Measurements from ENCODE around the gene TBPL2.

TBPL2 gene

DNA sequence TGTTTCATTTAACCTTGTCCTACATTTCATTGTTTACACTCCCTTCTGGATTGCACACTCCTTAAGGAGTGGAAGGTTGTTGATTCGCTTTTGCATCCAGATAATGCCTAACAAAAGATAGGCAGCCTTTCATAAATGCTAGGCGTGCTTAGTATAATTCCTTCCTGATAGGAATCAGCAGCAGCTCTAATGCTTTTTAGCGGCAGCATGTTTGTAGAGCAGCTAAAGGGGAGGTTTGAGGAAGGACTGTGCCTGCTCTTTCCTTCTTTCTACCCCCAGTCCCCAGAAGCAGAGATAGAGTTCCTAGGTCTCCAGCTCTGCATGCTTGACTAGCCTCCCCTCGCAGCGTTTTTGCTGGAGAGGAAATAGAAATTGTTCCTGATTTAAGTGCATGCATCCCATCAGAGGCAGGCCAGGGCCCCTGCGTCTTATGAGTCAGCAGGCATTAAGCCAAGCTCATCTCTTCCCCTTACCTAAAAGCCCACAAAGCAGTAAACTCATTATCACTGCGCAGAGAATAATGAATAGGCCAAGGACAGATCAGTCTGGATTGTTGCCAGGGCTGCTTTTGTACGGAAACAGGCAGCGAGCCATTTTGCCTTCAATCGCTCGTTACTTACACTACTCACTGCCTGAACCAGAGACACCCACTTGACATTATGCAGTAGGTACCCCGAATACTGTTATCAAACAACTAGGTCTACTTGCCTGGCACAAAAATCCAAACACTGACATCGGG, 14.0 kb upstream of the TBPL2 start:
- Mint-ChIP-seq H3K4me3 (peak overlapping the region in 2 of 3 experiments; percentile 9 to 22), H3K27me3 (ENCODE audit: low read depth) (no peaks in the 10 kb centered on the region), H3K9me3 (peaks cover 4% of the 10 kb centered on the region), H3K36me3 (ENCODE audit: low read depth) (no peaks in the 10 kb centered on the region), H3K4me1 (peaks cover 31% of the 10 kb centered on the region), H3K27ac (peak overlapping the region; percentile 61 to 90 (median 87))
- TF ChIP-seq, protein P1, sequence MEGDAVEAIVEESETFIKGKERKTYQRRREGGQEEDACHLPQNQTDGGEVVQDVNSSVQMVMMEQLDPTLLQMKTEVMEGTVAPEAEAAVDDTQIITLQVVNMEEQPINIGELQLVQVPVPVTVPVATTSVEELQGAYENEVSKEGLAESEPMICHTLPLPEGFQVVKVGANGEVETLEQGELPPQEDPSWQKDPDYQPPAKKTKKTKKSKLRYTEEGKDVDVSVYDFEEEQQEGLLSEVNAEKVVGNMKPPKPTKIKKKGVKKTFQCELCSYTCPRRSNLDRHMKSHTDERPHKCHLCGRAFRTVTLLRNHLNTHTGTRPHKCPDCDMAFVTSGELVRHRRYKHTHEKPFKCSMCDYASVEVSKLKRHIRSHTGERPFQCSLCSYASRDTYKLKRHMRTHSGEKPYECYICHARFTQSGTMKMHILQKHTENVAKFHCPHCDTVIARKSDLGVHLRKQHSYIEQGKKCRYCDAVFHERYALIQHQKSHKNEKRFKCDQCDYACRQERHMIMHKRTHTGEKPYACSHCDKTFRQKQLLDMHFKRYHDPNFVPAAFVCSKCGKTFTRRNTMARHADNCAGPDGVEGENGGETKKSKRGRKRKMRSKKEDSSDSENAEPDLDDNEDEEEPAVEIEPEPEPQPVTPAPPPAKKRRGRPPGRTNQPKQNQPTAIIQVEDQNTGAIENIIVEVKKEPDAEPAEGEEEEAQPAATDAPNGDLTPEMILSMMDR (IDR thresholded peaks at IDR 0.05; ENCODE audit: unreplicated experiment in 3 of 3) = no peak

DNA sequence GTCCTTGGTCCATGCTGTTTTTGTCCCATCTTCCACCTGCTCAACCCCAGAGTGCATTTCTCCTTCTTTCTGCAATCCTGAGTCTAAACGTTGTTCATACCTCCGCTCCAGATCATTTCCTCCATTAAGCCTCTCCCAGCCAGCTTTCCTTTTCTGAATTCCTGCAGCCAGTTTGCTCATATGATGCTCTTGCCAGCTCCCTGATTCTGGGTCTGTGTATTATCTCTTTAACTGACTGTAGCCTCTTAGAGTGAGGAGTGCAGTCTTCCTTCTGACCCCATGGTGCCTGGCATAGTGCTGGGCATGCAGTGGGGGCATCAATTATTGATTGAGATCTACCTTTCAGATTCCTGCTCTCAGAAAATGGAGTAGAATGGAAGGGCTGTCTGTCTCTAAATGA, 11.5 kb upstream of the TBPL2 start:
- no peaks in the 10 kb centered on the region for H3K36me3 Mint-ChIP-seq (ENCODE audit: low read depth)
- H3K4me3 Mint-ChIP-seq = no peak overlapping the region
- no peaks in the 10 kb centered on the region for H3K27me3 Mint-ChIP-seq (ENCODE audit: low read depth)
- H3K4me1 Mint-ChIP-seq = peaks cover 47% of the 10 kb centered on the region
- peak overlapping the region in 2 of 3 experiments; percentile 1 to 40 for H3K27ac Mint-ChIP-seq
- TF ChIP-seq, protein P1 (IDR thresholded peaks at IDR 0.05; ENCODE audit: unreplicated experiment in 3 of 3) = no peak
- no peaks in the 10 kb centered on the region for H3K9me3 Mint-ChIP-seq

DNA sequence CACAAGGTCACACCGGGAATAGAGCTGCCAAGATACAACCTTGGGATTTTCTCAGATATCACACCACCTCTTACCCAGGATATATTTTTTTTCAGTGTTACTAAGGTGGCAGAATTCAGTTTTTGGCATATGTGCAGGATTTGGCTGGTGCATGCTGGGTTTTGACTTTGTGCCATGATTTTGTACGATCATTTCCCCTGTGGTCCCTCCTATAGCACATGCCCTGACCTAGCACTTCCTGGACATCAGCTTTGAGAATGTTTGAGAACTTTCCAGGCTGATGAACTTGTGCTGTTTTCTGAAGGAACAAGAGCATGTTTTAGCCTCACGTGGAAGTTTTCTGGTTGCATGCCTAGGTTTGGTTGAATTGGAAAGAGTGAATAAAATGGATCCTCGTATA, 11.0 kb upstream of the TBPL2 start:
- Mint-ChIP-seq H3K4me1 (peaks cover 52% of the 10 kb centered on the region), H3K27me3 (ENCODE audit: low read depth) (no peaks in the 10 kb centered on the region), H3K4me3 (no peak overlapping the region), H3K27ac (peak overlapping the region in 2 of 3 experiments; percentile 1 to 40), H3K9me3 (no peaks in the 10 kb centered on the region), H3K36me3 (ENCODE audit: low read depth) (no peaks in the 10 kb centered on the region)
- TF ChIP-seq, protein P1 (IDR thresholded peaks at IDR 0.05; ENCODE audit: unreplicated experiment in 3 of 3) = no peak

DNA sequence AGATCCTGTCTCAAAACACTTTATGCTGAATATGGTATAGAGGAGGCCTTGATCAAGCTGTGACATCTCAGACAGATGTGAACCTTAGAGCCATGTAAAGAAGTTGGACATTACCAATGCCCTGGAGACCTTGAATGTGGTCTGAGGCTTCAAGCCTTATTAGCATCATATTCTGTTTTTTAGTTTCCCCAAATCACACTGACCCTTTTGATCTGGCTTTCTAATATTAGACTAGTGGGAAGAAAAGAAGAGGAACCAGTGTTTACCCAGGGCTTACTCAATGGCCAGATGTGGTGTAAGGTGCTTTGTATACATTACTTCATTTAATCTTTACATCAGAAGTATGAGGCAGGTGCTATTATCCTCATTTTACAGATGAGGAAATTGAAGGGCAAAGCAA, 10.6 kb upstream of the TBPL2 start:
- no peak overlapping the region for H3K4me3 Mint-ChIP-seq
- H3K27me3 Mint-ChIP-seq (ENCODE audit: low read depth) = no peaks in the 10 kb centered on the region
- H3K4me1 Mint-ChIP-seq = peaks cover 56% of the 10 kb centered on the region
- H3K36me3 Mint-ChIP-seq (ENCODE audit: low read depth) = no peaks in the 10 kb centered on the region
- no peaks in the 10 kb centered on the region for H3K9me3 Mint-ChIP-seq
- no peak overlapping the region for H3K27ac Mint-ChIP-seq
- TF ChIP-seq, protein P1 (IDR thresholded peaks at IDR 0.05; ENCODE audit: unreplicated experiment in 3 of 3) = no peak

DNA sequence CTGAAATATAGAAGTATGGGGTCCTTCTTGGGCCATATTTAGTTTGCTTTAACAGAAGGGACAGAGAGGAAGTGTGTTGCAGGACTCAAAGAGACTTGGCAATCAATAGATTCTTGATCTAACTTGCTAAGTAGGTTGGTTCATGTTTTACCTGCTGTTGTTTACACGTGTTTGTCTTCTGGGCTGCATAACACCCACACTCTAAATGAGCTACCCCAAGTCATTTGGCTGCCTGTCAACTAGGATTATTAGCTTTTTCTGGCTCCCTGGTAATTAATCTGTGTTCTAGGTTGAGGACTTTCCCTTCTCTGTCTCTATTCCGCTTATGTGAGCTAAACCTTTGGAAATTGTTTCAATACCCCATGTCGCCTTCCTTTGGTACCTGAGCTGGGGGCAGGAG, 10.1 kb upstream of the TBPL2 start:
- TF ChIP-seq, protein P1 (IDR thresholded peaks at IDR 0.05; ENCODE audit: unreplicated experiment in 3 of 3) = no peak
- Mint-ChIP-seq H3K9me3 (no peaks in the 10 kb centered on the region), H3K27ac (no peak overlapping the region), H3K4me1 (peaks cover 57% of the 10 kb centered on the region), H3K27me3 (ENCODE audit: low read depth) (no peaks in the 10 kb centered on the region), H3K4me3 (no peak overlapping the region), H3K36me3 (ENCODE audit: low read depth) (no peaks in the 10 kb centered on the region)

DNA sequence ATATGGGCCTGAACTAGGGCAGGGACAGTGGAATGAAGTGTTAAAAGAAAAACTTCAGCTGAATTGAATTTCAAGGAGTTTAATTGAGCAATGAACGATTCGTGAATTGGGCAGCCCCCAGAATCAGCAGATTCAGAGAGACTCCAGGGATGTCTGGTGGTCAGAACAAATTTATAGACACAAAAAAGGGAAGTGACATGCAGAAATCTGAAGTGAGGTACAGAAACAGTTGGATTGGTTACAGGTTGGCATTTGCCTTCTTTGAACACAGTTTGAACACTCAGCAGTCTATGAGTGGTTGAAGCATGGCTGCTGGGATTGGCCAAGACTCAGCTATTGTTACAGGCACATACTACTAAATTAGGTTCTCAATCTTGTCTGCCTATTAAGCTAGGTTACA, 9.7 kb upstream of the TBPL2 start:
- Mint-ChIP-seq H3K9me3 (no peaks in the 10 kb centered on the region), H3K4me3 (no peak overlapping the region), H3K27ac (no peak overlapping the region), H3K27me3 (ENCODE audit: low read depth) (no peaks in the 10 kb centered on the region), H3K36me3 (ENCODE audit: low read depth) (no peaks in the 10 kb centered on the region), H3K4me1 (peaks cover 57% of the 10 kb centered on the region)
- TF ChIP-seq, protein P1 (IDR thresholded peaks at IDR 0.05; ENCODE audit: unreplicated experiment in 3 of 3) = no peak
